OCI-LY3 (cell line): ENCODE data around the gene VPS13A.

Source experiments
- H2AFZ ChIP-seq: fragments of 200-600, 300-600 bp; shearing (Covaris generic); 2 replicates; pipeline ENCODE4 v1.6.0; 2014; ENCODE audit warnings: antibody characterized with exemption, low read depth, low read length
- H3K27ac ChIP-seq: fragments of 200-600, 300-600 bp; sonication (generic); 2 replicates; pipeline ENCODE4 v1.5.1; 2014; ENCODE audit warnings: mild to moderate bottlenecking, low read length, moderate library complexity, mixed read lengths
- H3K27me3 ChIP-seq: fragments of 200-600, 300-600 bp; sonication (generic); 2 replicates; pipeline ENCODE4 v1.6.1; 2014; ENCODE audit warnings: low read depth, low read length, mixed read lengths
- H3K36me3 ChIP-seq: fragments of 200-600, 300-600 bp; sonication (generic); replicated peaks from 2 replicates; pipeline ENCODE3; 2014; ENCODE audit warnings: low read depth, low read length, mixed read lengths
- H3K4me1 ChIP-seq: fragments of 300-600, 200-600 bp; sonication (generic); 2 replicates; pipeline ENCODE4 v1.6.1; 2014; ENCODE audit warnings: low read length, mixed read lengths
- H3K4me2 ChIP-seq: fragments of 200-600, 300-600 bp; sonication (generic); 2 replicates; pipeline ENCODE4 v1.6.1; 2014; ENCODE audit warnings: low read length, mixed read lengths
- H3K4me3 ChIP-seq: fragments of 300-600, 200-600 bp; sonication (generic); 2 replicates; pipeline ENCODE4 v1.5.1; 2014; ENCODE audit warnings: antibody characterized with exemption, mild to moderate bottlenecking, low read length, moderate library complexity
- H3K79me2 ChIP-seq: fragments of 300-600, 200-600 bp; shearing (Covaris generic); 2 replicates; pipeline ENCODE4 v1.6.1; 2014; ENCODE audit warnings: mild to moderate bottlenecking, low read length, mixed read lengths
- H3K9ac ChIP-seq: fragments of 300-600, 200-600 bp; shearing (Covaris generic); 2 replicates; pipeline ENCODE4 v1.6.0; 2014; ENCODE audit warnings: mild to moderate bottlenecking, low read length, moderate library complexity
- H3K9me3 ChIP-seq: fragments of 200-600, 300-600 bp; shearing (Covaris generic); 2 replicates; pipeline ENCODE4 v1.6.1; 2014; ENCODE audit warnings: low read length, mixed read lengths; ENCODE audit not compliant: insufficient read depth
- H4K20me1 ChIP-seq: fragments of 200-600, 300-600 bp; sonication (generic); 2 replicates; pipeline ENCODE4 v1.6.1; 2016; ENCODE audit warnings: low read length, mixed read lengths; ENCODE audit not compliant: insufficient read depth
- EZH2phosphoT487 ChIP-seq: fragments of 200-600 bp; shearing (Covaris generic); IDR thresholded peaks from 2 replicates; pipeline ENCODE4 v1.6.1; 2018; ENCODE audit warnings: antibody characterized with exemption, mixed run types, low read depth
- TF ChIP-seq, protein P1 (sequence below): fragments of 200-600, 300-600 bp; sonication (generic); IDR thresholded peaks from 2 replicates; pipeline ENCODE4 v1.5.1; 2014; ENCODE audit warnings: antibody characterized with exemption, low read length, low read depth

Gene VPS13A

DNA sequence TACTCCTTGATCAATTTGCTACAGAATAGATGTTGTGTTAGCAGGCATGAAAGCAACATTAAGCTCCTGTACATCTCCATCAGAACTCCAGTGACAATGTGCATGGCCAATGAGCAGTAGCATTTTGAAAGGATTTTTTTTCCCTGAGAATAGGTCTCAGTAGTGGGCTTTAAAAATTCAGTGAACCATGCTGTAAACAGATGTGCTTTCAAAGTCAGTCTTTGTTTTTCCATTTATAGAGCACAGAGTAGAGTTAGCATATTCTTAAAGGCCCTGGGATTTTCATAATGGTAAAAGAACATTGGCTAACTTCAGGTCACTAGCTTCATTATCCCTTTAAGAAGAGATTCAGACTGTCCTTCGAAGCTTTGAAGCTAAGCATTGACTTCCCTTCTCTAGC lies 150.8 kb downstream of the VPS13A start:
- no peaks in the 10 kb centered on the region for H4K20me1 ChIP-seq
- no peaks in the 10 kb centered on the region for H3K9me3 ChIP-seq
- no peak overlapping the region for H3K4me2 ChIP-seq
- no peak overlapping the region for H3K9ac ChIP-seq
- no peaks in the 10 kb centered on the region for H3K27me3 ChIP-seq
- H3K27ac ChIP-seq = no peak overlapping the region
- no peak for TF ChIP-seq EZH2phosphoT487
- TF ChIP-seq, protein P1, sequence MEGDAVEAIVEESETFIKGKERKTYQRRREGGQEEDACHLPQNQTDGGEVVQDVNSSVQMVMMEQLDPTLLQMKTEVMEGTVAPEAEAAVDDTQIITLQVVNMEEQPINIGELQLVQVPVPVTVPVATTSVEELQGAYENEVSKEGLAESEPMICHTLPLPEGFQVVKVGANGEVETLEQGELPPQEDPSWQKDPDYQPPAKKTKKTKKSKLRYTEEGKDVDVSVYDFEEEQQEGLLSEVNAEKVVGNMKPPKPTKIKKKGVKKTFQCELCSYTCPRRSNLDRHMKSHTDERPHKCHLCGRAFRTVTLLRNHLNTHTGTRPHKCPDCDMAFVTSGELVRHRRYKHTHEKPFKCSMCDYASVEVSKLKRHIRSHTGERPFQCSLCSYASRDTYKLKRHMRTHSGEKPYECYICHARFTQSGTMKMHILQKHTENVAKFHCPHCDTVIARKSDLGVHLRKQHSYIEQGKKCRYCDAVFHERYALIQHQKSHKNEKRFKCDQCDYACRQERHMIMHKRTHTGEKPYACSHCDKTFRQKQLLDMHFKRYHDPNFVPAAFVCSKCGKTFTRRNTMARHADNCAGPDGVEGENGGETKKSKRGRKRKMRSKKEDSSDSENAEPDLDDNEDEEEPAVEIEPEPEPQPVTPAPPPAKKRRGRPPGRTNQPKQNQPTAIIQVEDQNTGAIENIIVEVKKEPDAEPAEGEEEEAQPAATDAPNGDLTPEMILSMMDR = no peak
- no peaks in the 10 kb centered on the region for H3K36me3 ChIP-seq
- H3K4me1 ChIP-seq = no peaks in the 10 kb centered on the region
- no peak overlapping the region for H3K4me3 ChIP-seq
- H3K79me2 ChIP-seq = no peaks in the 10 kb centered on the region
- no peak overlapping the region for H2AFZ ChIP-seq

DNA sequence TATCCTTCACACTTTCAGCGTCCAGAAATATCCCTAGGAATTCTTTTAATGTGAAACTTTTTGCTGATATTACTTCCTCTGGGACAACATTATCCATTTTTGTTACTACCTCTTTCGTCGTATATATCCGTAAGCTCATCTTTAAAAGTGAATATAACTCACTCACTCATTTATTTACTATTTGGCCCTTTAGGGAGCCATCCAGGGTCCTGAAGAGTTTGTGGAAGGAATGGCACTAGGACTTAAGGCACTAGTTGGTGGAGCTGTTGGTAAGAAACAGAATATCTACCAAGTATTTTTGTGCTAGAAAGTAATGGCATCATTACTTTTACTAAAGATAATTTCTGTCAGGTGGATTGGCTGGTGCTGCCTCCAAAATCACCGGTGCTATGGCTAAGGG lies 192.7 kb downstream of the VPS13A start:
- no peaks in the 10 kb centered on the region for H3K27me3 ChIP-seq
- H3K9me3 ChIP-seq = no peaks in the 10 kb centered on the region
- H3K9ac ChIP-seq = no peak overlapping the region
- H3K4me2 ChIP-seq = no peak overlapping the region
- H3K79me2 ChIP-seq = no peaks in the 10 kb centered on the region
- H3K27ac ChIP-seq = no peak overlapping the region
- no peak for TF ChIP-seq EZH2phosphoT487
- TF ChIP-seq, protein P1 = no peak
- H4K20me1 ChIP-seq = no peaks in the 10 kb centered on the region
- H3K36me3 ChIP-seq = peaks cover 12% of the 10 kb centered on the region
- no peak overlapping the region for H3K4me3 ChIP-seq
- H2AFZ ChIP-seq = no peak overlapping the region
- H3K4me1 ChIP-seq = no peaks in the 10 kb centered on the region

DNA sequence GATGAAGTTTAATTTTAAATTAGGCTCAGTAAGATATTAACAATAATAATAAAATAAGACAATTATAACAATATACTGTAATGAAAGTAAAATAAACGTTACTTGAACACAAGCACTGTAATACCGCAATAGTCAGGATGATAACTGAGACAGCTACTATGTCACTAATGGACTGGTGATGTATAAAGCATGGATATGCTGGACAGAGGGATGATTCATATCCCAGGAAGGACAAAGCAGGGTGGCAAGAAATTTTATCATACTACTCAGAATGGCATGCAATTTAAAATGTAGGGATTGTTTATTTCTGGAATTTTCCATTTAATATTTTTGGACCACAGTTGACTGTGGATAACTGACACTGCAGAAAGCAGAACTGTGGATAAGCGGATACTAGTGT lies 196.9 kb downstream of the VPS13A start:
- Histone ChIP-seq H3K4me1 (no peaks in the 10 kb centered on the region), H3K9me3 (no peaks in the 10 kb centered on the region), H3K27me3 (no peaks in the 10 kb centered on the region), H3K36me3 (peaks cover 14% of the 10 kb centered on the region), H4K20me1 (no peaks in the 10 kb centered on the region), H3K9ac (no peak overlapping the region), H3K27ac (no peak overlapping the region), H3K4me3 (no peak overlapping the region), H2AFZ (no peak overlapping the region), H3K79me2 (no peaks in the 10 kb centered on the region), H3K4me2 (no peak overlapping the region)
- TF ChIP-seq, protein P1 = no peak
- TF ChIP-seq EZH2phosphoT487 = no peak

DNA sequence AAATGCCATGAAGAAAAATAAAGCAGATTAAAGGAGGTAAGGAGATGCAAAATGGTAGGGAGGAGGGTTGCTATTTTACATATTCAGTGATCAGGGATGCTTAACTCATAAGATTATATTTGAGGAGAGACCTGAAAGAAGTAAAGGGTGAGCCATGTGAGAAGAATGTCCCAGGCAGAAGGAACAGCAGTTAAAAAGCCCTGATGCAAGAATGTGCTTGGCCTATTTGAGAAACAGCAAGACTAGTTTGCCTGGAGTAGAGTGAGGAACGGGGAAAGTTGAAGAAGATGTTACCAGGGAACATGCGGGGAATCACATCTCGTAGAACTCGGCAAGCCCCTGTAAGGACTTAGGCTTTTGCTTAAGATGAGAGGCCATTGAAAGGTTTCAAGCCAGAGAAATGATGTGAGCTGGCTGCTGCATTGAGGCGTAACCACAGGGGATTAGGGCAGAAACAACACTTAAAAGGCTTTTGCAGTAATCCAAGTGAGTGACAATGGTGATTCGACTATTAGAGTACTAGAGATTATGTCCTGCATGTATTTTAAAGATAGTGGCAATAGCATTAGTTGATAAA lies 198.7 kb downstream of the VPS13A start:
- Histone ChIP-seq H3K4me1 (no peaks in the 10 kb centered on the region), H3K9ac (no peak overlapping the region), H3K36me3 (peaks cover 6% of the 10 kb centered on the region), H3K79me2 (no peaks in the 10 kb centered on the region), H3K4me2 (no peak overlapping the region), H3K27ac (no peak overlapping the region), H3K27me3 (no peaks in the 10 kb centered on the region), H3K9me3 (no peaks in the 10 kb centered on the region), H3K4me3 (no peak overlapping the region), H2AFZ (no peak overlapping the region), H4K20me1 (no peaks in the 10 kb centered on the region)
- no peak for TF ChIP-seq EZH2phosphoT487
